Measurements from ENCODE around the gene IL10. TPM values are rescaled to one million over a fixed set of nuclear protein-coding genes. Genes with fewer than 3 reads are reported as not detected.

The IL10 gene
- polyA plus RNA-seq (2012; ENCODE audit: insufficient read depth, insufficient read length, low read depth): not detected

- no peak for DNase-seq
- no peak within 1 kb of the TSS for H3K4me3 ChIP-seq (ENCODE audit: low read depth, low read length)
- H3K27me3 ChIP-seq: no peaks in the 10 kb centered on the region
- no peak for TF ChIP-seq CTCF (IDR thresholded peaks at IDR 0.05; ENCODE audit: low read depth, low read length)
- H3K4me1 ChIP-seq: no peaks in the 10 kb centered on the region
- no peaks in the 10 kb centered on the region; the same call in 1 of the 2 replicates for H3K9me3 ChIP-seq
- H3K36me3 ChIP-seq: no peaks in the 10 kb centered on the region
Observed at GRCh38 chr1:206772243-206772937, at the start of gene IL10. IL10 (minus strand) TSS chr1:206772494; CDS start chr1:206772435, 59 bp downstream.

- H3K36me3 ChIP-seq: no peaks in the 10 kb centered on the region
- no peak overlapping the region for H3K4me3 ChIP-seq (ENCODE audit: low read depth, low read length)
- no peaks in the 10 kb centered on the region for H3K9me3 ChIP-seq
- TF ChIP-seq CTCF (IDR thresholded peaks at IDR 0.05; ENCODE audit: low read depth, low read length): no peak
- no peaks in the 10 kb centered on the region for H3K27me3 ChIP-seq
- H3K4me1 ChIP-seq: peaks cover 23% of the 10 kb centered on the region
- no peak for DNase-seq
Observed at GRCh38 chr1:206821493-206821892, 49.2 kb upstream of the IL10 start.

GRCh38 chr1:206816390-206817287 is 44.3 kb upstream of the IL10 start:
- Histone ChIP-seq H3K4me3 (ENCODE audit: low read depth, low read length) (no peak overlapping the region), H3K27me3 (no peaks in the 10 kb centered on the region), H3K9me3 (no peaks in the 10 kb centered on the region), H3K36me3 (no peaks in the 10 kb centered on the region), H3K4me1 (peaks cover 31% of the 10 kb centered on the region)
- TF ChIP-seq CTCF (IDR thresholded peaks at IDR 0.05; ENCODE audit: low read depth, low read length): no peak
- no peak for DNase-seq

GRCh38 chr1:206814716-206815341 is 42.5 kb upstream of the IL10 start:
- no peak for TF ChIP-seq CTCF (IDR thresholded peaks at IDR 0.05; ENCODE audit: low read depth, low read length)
- Histone ChIP-seq H3K27me3 (no peaks in the 10 kb centered on the region), H3K9me3 (no peaks in the 10 kb centered on the region), H3K4me3 (ENCODE audit: low read depth, low read length) (no peak overlapping the region), H3K4me1 (peaks cover 31% of the 10 kb centered on the region), H3K36me3 (no peaks in the 10 kb centered on the region)
- DNase-seq: peak; percentile 89

GRCh38 chr1:206812471-206812870 is 40.2 kb upstream of the IL10 start:
- Histone ChIP-seq H3K36me3 (no peaks in the 10 kb centered on the region), H3K9me3 (no peaks in the 10 kb centered on the region), H3K27me3 (no peaks in the 10 kb centered on the region), H3K4me1 (peaks cover 31% of the 10 kb centered on the region), H3K4me3 (ENCODE audit: low read depth, low read length) (no peak overlapping the region)
- no peak for DNase-seq
- no peak for TF ChIP-seq CTCF (IDR thresholded peaks at IDR 0.05; ENCODE audit: low read depth, low read length)

Data from BE2C (cell line).